ENCODE results near the gene PLS3. TPM values are rescaled to one million over a fixed set of nuclear protein-coding genes. Genes with fewer than 3 reads are reported as not detected.

Gene PLS3
- total RNA-seq, 1 donor from 2014 or later = 1.4 TPM

DNA sequence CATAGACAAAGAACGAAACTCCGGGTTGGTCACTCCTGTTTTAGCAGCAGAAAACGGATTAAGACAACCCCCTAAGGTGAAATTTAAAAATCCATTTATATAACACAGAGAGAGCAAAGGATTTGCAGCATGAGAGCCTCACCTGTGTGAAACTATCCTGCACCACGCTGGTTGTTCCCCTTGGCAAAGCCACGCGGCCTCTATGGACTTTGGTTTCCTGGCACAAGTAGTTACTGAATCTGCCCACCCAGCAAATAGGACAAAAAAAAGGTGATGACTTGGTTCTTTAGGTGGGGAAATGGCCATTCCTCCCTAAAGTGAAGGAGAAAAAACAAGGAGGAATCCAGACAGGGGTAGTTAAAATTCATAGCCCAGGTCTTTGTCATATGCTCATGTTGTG is 133.1 kb downstream of the PLS3 start:
- intact Hi-C loops (cut with micrococcal nuclease) = no loop called here

GRCh38 chrX:115696039-115696438 is 135.1 kb downstream of the PLS3 start:
- H3K27ac Mint-ChIP-seq = no peak overlapping the region
- no peaks in the 10 kb centered on the region for H3K36me3 Mint-ChIP-seq (ENCODE audit: low read depth)
- DNase-seq (ENCODE audit: low spot score) = no peak
- H3K27me3 Mint-ChIP-seq (ENCODE audit: insufficient read depth) = no peaks in the 10 kb centered on the region
- intact Hi-C loops (cut with micrococcal nuclease) = no loop called here
- H3K4me1 Mint-ChIP-seq (ENCODE audit: low read depth) = no peaks in the 10 kb centered on the region
- H3K4me3 Mint-ChIP-seq = no peak overlapping the region
- H3K9me3 Mint-ChIP-seq = no peaks in the 10 kb centered on the region

More for the DNA sequence above, 133.1 kb downstream of the PLS3 start:
- Mint-ChIP-seq H3K27me3 (ENCODE audit: insufficient read depth) (no peaks in the 10 kb centered on the region), H3K4me3 (no peak overlapping the region), H3K4me1 (ENCODE audit: low read depth) (no peaks in the 10 kb centered on the region), H3K36me3 (ENCODE audit: low read depth) (no peaks in the 10 kb centered on the region), H3K9me3 (no peaks in the 10 kb centered on the region), H3K27ac (no peak overlapping the region)
- DNase-seq (ENCODE audit: low spot score) = no peak

GRCh38 chrX:115696939-115697338 is 136.0 kb downstream of the PLS3 start:
- Mint-ChIP-seq H3K27me3 (ENCODE audit: insufficient read depth) (no peaks in the 10 kb centered on the region), H3K27ac (no peak overlapping the region), H3K4me1 (ENCODE audit: low read depth) (no peaks in the 10 kb centered on the region), H3K4me3 (no peak overlapping the region), H3K36me3 (ENCODE audit: low read depth) (no peaks in the 10 kb centered on the region), H3K9me3 (no peaks in the 10 kb centered on the region)
- no peak for DNase-seq (ENCODE audit: low spot score)
- intact Hi-C loops (cut with micrococcal nuclease) = no loop called here

DNA sequence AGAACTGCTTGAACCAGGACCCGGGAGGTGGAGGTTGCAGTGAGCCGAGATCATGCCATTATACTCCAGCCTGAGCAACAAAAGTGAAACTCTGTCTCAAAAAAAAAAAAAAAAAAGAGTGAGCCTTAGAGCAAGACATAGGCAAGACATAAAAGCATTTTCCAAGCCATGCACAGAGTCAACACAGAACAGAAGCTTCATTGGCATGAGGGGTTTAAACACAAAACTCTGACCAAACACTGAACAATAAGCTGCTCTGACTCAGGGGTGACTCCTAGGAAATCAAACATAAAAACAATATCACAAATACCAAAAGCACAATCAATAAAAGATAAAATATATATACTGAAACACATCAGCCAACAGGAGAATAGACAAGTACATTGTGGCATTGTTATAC is 136.8 kb downstream of the PLS3 start:
- H3K4me3 Mint-ChIP-seq = no peak overlapping the region
- intact Hi-C loops (cut with micrococcal nuclease) = no loop called here
- H3K27me3 Mint-ChIP-seq (ENCODE audit: insufficient read depth) = no peaks in the 10 kb centered on the region
- no peaks in the 10 kb centered on the region for H3K36me3 Mint-ChIP-seq (ENCODE audit: low read depth)
- H3K4me1 Mint-ChIP-seq (ENCODE audit: low read depth) = no peaks in the 10 kb centered on the region
- no peak for DNase-seq (ENCODE audit: low spot score)
- H3K27ac Mint-ChIP-seq = no peak overlapping the region
- H3K9me3 Mint-ChIP-seq = no peaks in the 10 kb centered on the region
